ENCODE results near the gene SLC13A3.

Gene SLC13A3

GRCh38 chr20:46549188-46549972 is 101.9 kb downstream of the SLC13A3 start:
- no peak overlapping the region for H3K14ac ChIP-seq (ENCODE audit: low read length in 2 of 2)
- no peak overlapping the region for H3K4me2 ChIP-seq (ENCODE audit: low read length, poor library complexity, severe bottlenecking)
- no peak overlapping the region for H3K18ac ChIP-seq (ENCODE audit: low read depth in 1 of 2, low read length in 2 of 2)
- no peak overlapping the region for H3K27ac ChIP-seq (ENCODE audit: low read length, poor library complexity, severe bottlenecking)
- WGBS = 80% methylated on average over 4 of the region's 4 CpGs
- H2AK5ac ChIP-seq (ENCODE audit: low read length, severe bottlenecking) = no peak overlapping the region
- H3K4me3 ChIP-seq (ENCODE audit: insufficient read depth in 1 of 2, low read depth in 1 of 2, low read length in 2 of 2) = no peak overlapping the region
- no peak overlapping the region for H2AFZ ChIP-seq (ENCODE audit: low read depth, low read length)
- H3K4ac ChIP-seq (ENCODE audit: low read depth in 1 of 2, low read length in 2 of 2) = no peak overlapping the region
- H3K79me1 ChIP-seq (replicated peaks; ENCODE audit: low read length, poor library complexity, severe bottlenecking) = no peaks in the 10 kb centered on the region
- no peaks in the 10 kb centered on the region for H3K4me1 ChIP-seq (ENCODE audit: control insufficient read depth, insufficient read depth, low read depth, low read length)
- H3K9me3 ChIP-seq (ENCODE audit: control insufficient read depth, low read length) = no peaks in the 10 kb centered on the region
- no peak overlapping the region for H3K9ac ChIP-seq (ENCODE audit: low read length)
- H2BK12ac ChIP-seq (ENCODE audit: low read length in 2 of 2) = no peak overlapping the region
- DNase-seq = no peak
- H4K91ac ChIP-seq (ENCODE audit: low read length) = no peak overlapping the region
- peaks cover 0 to 11% of the 10 kb centered on the region in 2 experiments for H3K27me3 ChIP-seq (ENCODE audit: control insufficient read depth in 1 of 2, insufficient read depth in 1 of 2, low read length in 2 of 2)
- H2BK5ac ChIP-seq (ENCODE audit: low read depth, low read length, poor library complexity, severe bottlenecking) = no peak overlapping the region
- no peak overlapping the region for H4K8ac ChIP-seq (ENCODE audit: low read length)
- H2BK15ac ChIP-seq (ENCODE audit: low read depth, poor library complexity, severe bottlenecking) = no peak overlapping the region
- no peak overlapping the region for H3K23ac ChIP-seq (ENCODE audit: low read length in 2 of 2)
- H2BK120ac ChIP-seq (ENCODE audit: low read depth, low read length) = no peak overlapping the region
- H3K36me3 ChIP-seq (ENCODE audit: control insufficient read depth in 1 of 2, insufficient read depth in 2 of 2, low read depth in 1 of 2, low read length in 2 of 2) = no peaks in the 10 kb centered on the region

- Histone ChIP-seq H3K4me2 (ENCODE audit: low read length, poor library complexity, severe bottlenecking) (no peak overlapping the region), H3K27ac (ENCODE audit: low read length, poor library complexity, severe bottlenecking) (no peak overlapping the region), H2AK5ac (ENCODE audit: low read length, severe bottlenecking) (no peak overlapping the region), H3K4me1 (ENCODE audit: control insufficient read depth, insufficient read depth, low read depth, low read length) (no peaks in the 10 kb centered on the region), H3K18ac (ENCODE audit: low read depth in 1 of 2, low read length in 2 of 2) (no peak overlapping the region), H2BK12ac (ENCODE audit: low read length in 2 of 2) (no peak overlapping the region), H3K23ac (ENCODE audit: low read length in 2 of 2) (no peak overlapping the region), H2BK15ac (ENCODE audit: low read depth, poor library complexity, severe bottlenecking) (no peak overlapping the region), H3K9ac (ENCODE audit: low read length) (no peak overlapping the region), H2BK5ac (ENCODE audit: low read depth, low read length, poor library complexity, severe bottlenecking) (no peak overlapping the region), H4K8ac (ENCODE audit: low read length) (no peak overlapping the region), H2AFZ (ENCODE audit: low read depth, low read length) (no peak overlapping the region), H3K9me3 (ENCODE audit: control insufficient read depth, low read length) (no peaks in the 10 kb centered on the region), H2BK120ac (ENCODE audit: low read depth, low read length) (no peak overlapping the region), H3K36me3 (ENCODE audit: control insufficient read depth in 1 of 2, insufficient read depth in 2 of 2, low read depth in 1 of 2, low read length in 2 of 2) (no peaks in the 10 kb centered on the region), H3K4ac (ENCODE audit: low read depth in 1 of 2, low read length in 2 of 2) (no peak overlapping the region), H3K14ac (ENCODE audit: low read length in 2 of 2) (no peak overlapping the region), H4K91ac (ENCODE audit: low read length) (no peak overlapping the region), H3K27me3 (ENCODE audit: control insufficient read depth in 1 of 2, insufficient read depth in 1 of 2, low read length in 2 of 2) (peaks cover 0 to 11% of the 10 kb centered on the region in 2 experiments), H3K79me1 (replicated peaks; ENCODE audit: low read length, poor library complexity, severe bottlenecking) (no peaks in the 10 kb centered on the region), H3K4me3 (ENCODE audit: insufficient read depth in 1 of 2, low read depth in 1 of 2, low read length in 2 of 2) (no peak overlapping the region)
- WGBS = 76% methylated on average over 5 of the region's 5 CpGs
- DNase-seq = no peak
These were observed 102.6 kb downstream of the SLC13A3 start for GRCh38 chr20:46548688-46549087.

GRCh38 chr20:46547995-46548394 is 103.3 kb downstream of the SLC13A3 start:
- no peak overlapping the region for H2AK5ac ChIP-seq (ENCODE audit: low read length, severe bottlenecking)
- H4K8ac ChIP-seq (ENCODE audit: low read length) = no peak overlapping the region
- H3K4me3 ChIP-seq (ENCODE audit: insufficient read depth in 1 of 2, low read depth in 1 of 2, low read length in 2 of 2) = no peak overlapping the region
- no peak overlapping the region for H3K27ac ChIP-seq (ENCODE audit: low read length, poor library complexity, severe bottlenecking)
- no peak overlapping the region for H2AFZ ChIP-seq (ENCODE audit: low read depth, low read length)
- no peak for DNase-seq
- H3K14ac ChIP-seq (ENCODE audit: low read length in 2 of 2) = no peak overlapping the region
- no peaks in the 10 kb centered on the region for H3K9me3 ChIP-seq (ENCODE audit: control insufficient read depth, low read length)
- H3K4me1 ChIP-seq (ENCODE audit: control insufficient read depth, insufficient read depth, low read depth, low read length) = no peaks in the 10 kb centered on the region
- H2BK5ac ChIP-seq (ENCODE audit: low read depth, low read length, poor library complexity, severe bottlenecking) = no peak overlapping the region
- H3K4ac ChIP-seq (ENCODE audit: low read depth in 1 of 2, low read length in 2 of 2) = no peak overlapping the region
- no peaks in the 10 kb centered on the region for H3K36me3 ChIP-seq (ENCODE audit: control insufficient read depth in 1 of 2, insufficient read depth in 2 of 2, low read depth in 1 of 2, low read length in 2 of 2)
- H2BK120ac ChIP-seq (ENCODE audit: low read depth, low read length) = no peak overlapping the region
- H3K9ac ChIP-seq (ENCODE audit: low read length) = no peak overlapping the region
- H2BK15ac ChIP-seq (ENCODE audit: low read depth, poor library complexity, severe bottlenecking) = no peak overlapping the region
- peaks cover 0 to 11% of the 10 kb centered on the region in 2 experiments for H3K27me3 ChIP-seq (ENCODE audit: control insufficient read depth in 1 of 2, insufficient read depth in 1 of 2, low read length in 2 of 2)
- H2BK12ac ChIP-seq (ENCODE audit: low read length in 2 of 2) = no peak overlapping the region
- H3K18ac ChIP-seq (ENCODE audit: low read depth in 1 of 2, low read length in 2 of 2) = no peak overlapping the region
- WGBS = 88% methylated on average over 6 of the region's 6 CpGs
- no peaks in the 10 kb centered on the region for H3K79me1 ChIP-seq (replicated peaks; ENCODE audit: low read length, poor library complexity, severe bottlenecking)
- H4K91ac ChIP-seq (ENCODE audit: low read length) = no peak overlapping the region
- no peak overlapping the region for H3K23ac ChIP-seq (ENCODE audit: low read length in 2 of 2)
- H3K4me2 ChIP-seq (ENCODE audit: low read length, poor library complexity, severe bottlenecking) = no peak overlapping the region

- H3K4me2 ChIP-seq (ENCODE audit: low read length, poor library complexity, severe bottlenecking) = no peak overlapping the region
- H2BK5ac ChIP-seq (ENCODE audit: low read depth, low read length, poor library complexity, severe bottlenecking) = no peak overlapping the region
- H4K8ac ChIP-seq (ENCODE audit: low read length) = no peak overlapping the region
- H3K36me3 ChIP-seq (ENCODE audit: control insufficient read depth in 1 of 2, insufficient read depth in 2 of 2, low read depth in 1 of 2, low read length in 2 of 2) = no peaks in the 10 kb centered on the region
- H3K18ac ChIP-seq (ENCODE audit: low read depth in 1 of 2, low read length in 2 of 2) = no peak overlapping the region
- no peak overlapping the region for H2BK12ac ChIP-seq (ENCODE audit: low read length in 2 of 2)
- H2BK120ac ChIP-seq (ENCODE audit: low read depth, low read length) = no peak overlapping the region
- no peaks in the 10 kb centered on the region for H3K9me3 ChIP-seq (ENCODE audit: control insufficient read depth, low read length)
- H3K79me1 ChIP-seq (replicated peaks; ENCODE audit: low read length, poor library complexity, severe bottlenecking) = no peaks in the 10 kb centered on the region
- H3K27me3 ChIP-seq (ENCODE audit: control insufficient read depth in 1 of 2, insufficient read depth in 1 of 2, low read length in 2 of 2) = peaks cover 0 to 16% of the 10 kb centered on the region in 2 experiments
- DNase-seq = no peak
- H3K14ac ChIP-seq (ENCODE audit: low read length in 2 of 2) = no peak overlapping the region
- H4K91ac ChIP-seq (ENCODE audit: low read length) = no peak overlapping the region
- WGBS = 73% methylated on average over 3 of the region's 6 CpGs
- no peak overlapping the region for H3K23ac ChIP-seq (ENCODE audit: low read length in 2 of 2)
- H3K4me3 ChIP-seq (ENCODE audit: insufficient read depth in 1 of 2, low read depth in 1 of 2, low read length in 2 of 2) = no peak overlapping the region
- H2AK5ac ChIP-seq (ENCODE audit: low read length, severe bottlenecking) = no peak overlapping the region
- no peak overlapping the region for H2BK15ac ChIP-seq (ENCODE audit: low read depth, poor library complexity, severe bottlenecking)
- H3K9ac ChIP-seq (ENCODE audit: low read length) = no peak overlapping the region
- no peak overlapping the region for H2AFZ ChIP-seq (ENCODE audit: low read depth, low read length)
- no peak overlapping the region for H3K4ac ChIP-seq (ENCODE audit: low read depth in 1 of 2, low read length in 2 of 2)
- no peak overlapping the region for H3K27ac ChIP-seq (ENCODE audit: low read length, poor library complexity, severe bottlenecking)
- no peaks in the 10 kb centered on the region for H3K4me1 ChIP-seq (ENCODE audit: control insufficient read depth, insufficient read depth, low read depth, low read length)
These were observed 104.3 kb downstream of the SLC13A3 start for GRCh38 chr20:46546936-46547335.
